Measurements from ENCODE around the gene RNASEL. TPM values are rescaled to one million over a fixed set of nuclear protein-coding genes. Genes with fewer than 3 reads are reported as not detected.

Gene RNASEL
- total RNA-seq, 2 donors from 2014 or later: 0.33 to 6.0 TPM

DNA sequence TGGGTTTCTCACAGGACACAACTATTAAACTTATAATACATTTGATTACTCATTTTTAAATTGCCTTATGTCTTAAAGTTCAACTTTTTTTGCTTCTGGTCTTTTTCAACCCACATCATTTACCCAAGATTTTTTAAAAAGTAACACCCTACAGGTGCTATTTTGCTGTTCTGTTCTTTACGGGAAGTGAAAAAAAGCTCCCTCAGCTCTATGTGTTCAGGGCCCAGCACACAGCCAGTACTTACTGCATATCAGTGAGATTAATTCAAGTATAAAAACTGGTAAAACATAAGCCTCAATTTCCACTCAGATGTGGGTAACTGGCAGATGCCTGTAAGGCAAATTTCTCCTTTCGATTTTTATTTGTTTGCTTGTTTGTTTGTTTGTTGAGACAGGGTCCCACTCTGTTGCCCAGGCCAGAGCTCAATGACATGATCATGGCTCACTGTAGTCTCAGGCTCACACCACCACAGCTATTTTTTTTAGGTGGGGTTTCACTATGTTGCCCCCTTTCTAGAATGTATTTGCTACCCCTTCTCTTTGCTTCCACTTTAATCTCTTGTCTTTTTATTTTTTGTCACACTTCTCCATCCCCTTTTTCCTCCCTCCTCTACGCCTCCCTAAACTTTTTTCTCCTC lies 20.3 kb downstream of the RNASEL start:
- no peaks in the 10 kb centered on the region for H3K9me3 ChIP-seq
- intact Hi-C loops (cut with DNase I): no loop called here
- no peak for DNase-seq
- TF ChIP-seq, protein P1, sequence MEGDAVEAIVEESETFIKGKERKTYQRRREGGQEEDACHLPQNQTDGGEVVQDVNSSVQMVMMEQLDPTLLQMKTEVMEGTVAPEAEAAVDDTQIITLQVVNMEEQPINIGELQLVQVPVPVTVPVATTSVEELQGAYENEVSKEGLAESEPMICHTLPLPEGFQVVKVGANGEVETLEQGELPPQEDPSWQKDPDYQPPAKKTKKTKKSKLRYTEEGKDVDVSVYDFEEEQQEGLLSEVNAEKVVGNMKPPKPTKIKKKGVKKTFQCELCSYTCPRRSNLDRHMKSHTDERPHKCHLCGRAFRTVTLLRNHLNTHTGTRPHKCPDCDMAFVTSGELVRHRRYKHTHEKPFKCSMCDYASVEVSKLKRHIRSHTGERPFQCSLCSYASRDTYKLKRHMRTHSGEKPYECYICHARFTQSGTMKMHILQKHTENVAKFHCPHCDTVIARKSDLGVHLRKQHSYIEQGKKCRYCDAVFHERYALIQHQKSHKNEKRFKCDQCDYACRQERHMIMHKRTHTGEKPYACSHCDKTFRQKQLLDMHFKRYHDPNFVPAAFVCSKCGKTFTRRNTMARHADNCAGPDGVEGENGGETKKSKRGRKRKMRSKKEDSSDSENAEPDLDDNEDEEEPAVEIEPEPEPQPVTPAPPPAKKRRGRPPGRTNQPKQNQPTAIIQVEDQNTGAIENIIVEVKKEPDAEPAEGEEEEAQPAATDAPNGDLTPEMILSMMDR (IDR thresholded peaks at IDR 0.05): no peak
- no peak for TF ChIP-seq POLR2A (IDR thresholded peaks at IDR 0.05)
- no peak for ATAC-seq
- no peaks in the 10 kb centered on the region for H3K4me1 ChIP-seq
- H3K4me3 ChIP-seq: no peak overlapping the region
- H3K27me3 ChIP-seq: no peaks in the 10 kb centered on the region
- H3K27ac ChIP-seq: no peak overlapping the region
- no peaks in the 10 kb centered on the region for H3K36me3 ChIP-seq (replicated peaks in 1 of 2; ENCODE audit: insufficient read depth in 1 of 2, low read depth in 2 of 2)
- WGBS, 2 donors: 55 to 82% methylated on average over 3 of the region's 3 CpGs

DNA sequence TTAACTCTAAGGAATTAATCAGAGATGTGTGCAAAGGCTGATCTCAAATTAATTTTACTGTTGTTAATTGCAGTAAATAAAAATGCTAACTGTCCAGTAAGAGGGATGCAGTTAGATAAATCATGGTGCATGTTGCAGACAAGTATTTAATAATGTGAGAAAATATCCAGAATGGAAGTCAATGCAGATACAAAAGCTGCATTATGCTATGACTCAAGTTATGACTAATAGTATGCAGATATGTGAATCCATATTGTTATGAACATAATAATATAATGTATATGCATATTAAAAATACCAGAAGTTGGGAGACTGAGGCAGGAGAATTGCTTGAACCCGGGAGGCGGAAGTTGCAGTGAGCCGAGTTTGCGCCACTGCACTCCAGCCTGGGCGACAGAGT lies 21.4 kb downstream of the RNASEL start:
- intact Hi-C loops (cut with DNase I): no loop called here
- no peak for DNase-seq
- H3K36me3 ChIP-seq (replicated peaks in 1 of 2; ENCODE audit: insufficient read depth in 1 of 2, low read depth in 2 of 2): no peaks in the 10 kb centered on the region
- H3K27ac ChIP-seq: no peak overlapping the region
- no peaks in the 10 kb centered on the region for H3K27me3 ChIP-seq
- H3K9me3 ChIP-seq: no peaks in the 10 kb centered on the region
- TF ChIP-seq, protein P1 (IDR thresholded peaks at IDR 0.05): no peak
- no peak for TF ChIP-seq POLR2A (IDR thresholded peaks at IDR 0.05)
- no peaks in the 10 kb centered on the region for H3K4me1 ChIP-seq
- no peak overlapping the region for H3K4me3 ChIP-seq
- WGBS, 2 donors: 81 to 84% methylated on average over 5 of the region's 5 CpGs
- no peak for ATAC-seq

DNA sequence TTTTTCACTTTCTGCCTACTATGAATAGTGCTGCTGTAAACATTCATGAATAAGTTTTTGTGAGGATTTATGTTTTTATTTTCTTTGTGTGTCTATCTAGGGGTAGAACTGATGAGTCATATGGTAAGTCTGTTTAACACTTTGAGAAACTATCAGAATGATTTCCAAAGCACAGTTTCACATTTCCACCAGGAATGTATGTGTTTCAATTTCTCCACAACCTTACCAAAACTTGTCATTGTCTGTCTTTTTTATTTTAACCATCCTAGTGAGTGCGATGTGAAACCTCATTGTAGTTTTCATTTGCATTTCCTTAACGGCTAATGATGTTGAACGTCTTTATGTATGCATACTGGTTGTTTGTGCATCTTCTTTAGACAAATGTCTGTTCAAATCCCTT lies 23.5 kb downstream of the RNASEL start:
- Histone ChIP-seq H3K27me3 (no peaks in the 10 kb centered on the region), H3K9me3 (no peaks in the 10 kb centered on the region), H3K36me3 (replicated peaks in 1 of 2; ENCODE audit: insufficient read depth in 1 of 2, low read depth in 2 of 2) (no peaks in the 10 kb centered on the region), H3K27ac (no peak overlapping the region), H3K4me1 (no peaks in the 10 kb centered on the region), H3K4me3 (no peak overlapping the region)
- intact Hi-C loops (cut with DNase I): no loop called here
- WGBS, 2 donors: 53 to 68% methylated on average over 3 of the region's 3 CpGs
- DNase-seq: no peak
- no peak for TF ChIP-seq POLR2A (IDR thresholded peaks at IDR 0.05)
- TF ChIP-seq, protein P1 (IDR thresholded peaks at IDR 0.05): no peak
- ATAC-seq: no peak

DNA sequence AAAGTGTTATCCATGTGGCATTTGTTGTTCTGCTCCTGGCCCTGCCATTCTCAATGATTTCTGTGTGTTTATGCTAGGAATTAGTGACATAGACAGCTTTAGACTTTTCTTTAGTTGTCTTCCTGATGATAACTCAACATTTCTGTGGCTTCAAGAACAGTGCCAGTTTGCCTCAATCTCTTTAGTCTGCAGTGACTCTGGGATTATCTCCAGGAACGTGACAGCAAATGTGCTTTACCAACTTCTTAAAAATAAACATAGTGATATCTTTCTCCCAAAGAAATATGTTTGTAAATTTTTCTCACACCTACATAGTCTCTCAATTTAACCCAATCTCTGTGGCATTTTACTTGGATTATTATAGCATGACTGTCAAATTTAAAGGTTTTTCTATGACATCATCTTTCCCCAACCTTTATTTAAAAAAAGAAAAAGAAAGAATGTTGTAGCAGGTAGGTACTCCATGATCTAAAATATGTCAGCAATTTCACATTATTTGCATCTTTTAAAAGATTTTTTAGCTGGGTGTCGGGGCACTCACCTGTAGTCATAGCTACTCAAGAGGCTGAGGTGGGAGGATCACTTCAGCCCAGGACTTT lies 24.6 kb downstream of the RNASEL start:
- DNase-seq: no peak
- H3K4me3 ChIP-seq: no peak overlapping the region
- no peak overlapping the region for H3K27ac ChIP-seq
- no peak for ATAC-seq
- H3K27me3 ChIP-seq: no peaks in the 10 kb centered on the region
- H3K36me3 ChIP-seq (replicated peaks in 1 of 2; ENCODE audit: insufficient read depth in 1 of 2, low read depth in 2 of 2): no peaks in the 10 kb centered on the region
- intact Hi-C loops (cut with DNase I): no loop called here
- TF ChIP-seq POLR2A (IDR thresholded peaks at IDR 0.05): no peak
- TF ChIP-seq, protein P1 (IDR thresholded peaks at IDR 0.05): no peak
- WGBS, 2 donors: 48 to 64% methylated on average over 2 of the region's 2 CpGs
- H3K4me1 ChIP-seq: no peaks in the 10 kb centered on the region
- H3K9me3 ChIP-seq: no peaks in the 10 kb centered on the region

DNA sequence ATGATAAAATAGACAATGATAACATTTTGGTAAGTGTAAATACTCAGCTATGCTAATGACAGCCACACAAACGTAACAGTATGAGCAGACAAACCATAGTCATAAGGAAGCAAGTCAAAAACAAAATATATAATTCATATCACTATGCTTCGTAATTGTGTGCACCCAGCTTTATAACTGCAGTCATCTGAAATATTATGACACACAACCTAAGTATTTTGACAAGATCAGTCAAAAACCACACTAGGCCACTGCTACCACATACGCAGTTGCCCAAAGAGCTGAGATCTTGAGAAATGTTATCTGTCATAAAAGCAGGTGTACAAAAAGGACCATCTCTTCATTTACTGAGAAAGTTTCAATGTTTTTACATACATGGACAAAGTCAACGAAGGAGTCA lies 26.0 kb downstream of the RNASEL start:
- H3K9me3 ChIP-seq: no peaks in the 10 kb centered on the region
- H3K4me1 ChIP-seq: no peaks in the 10 kb centered on the region
- intact Hi-C loops (cut with DNase I): no loop called here
- H3K27me3 ChIP-seq: no peaks in the 10 kb centered on the region
- no peaks in the 10 kb centered on the region for H3K36me3 ChIP-seq (replicated peaks in 1 of 2; ENCODE audit: insufficient read depth in 1 of 2, low read depth in 2 of 2)
- H3K27ac ChIP-seq: no peak overlapping the region
- DNase-seq (no peak), ATAC-seq (no peak)
- no peak overlapping the region for H3K4me3 ChIP-seq
- 79 to 89% methylated on average over 4 of the region's 4 CpGs for WGBS, 2 donors
- TF ChIP-seq, protein P1 (IDR thresholded peaks at IDR 0.05): no peak

Measured in body of pancreas (tissue), 4 donors.